ENCODE data around the gene GNG7. TPM values are rescaled to one million over a fixed set of nuclear protein-coding genes. Genes with fewer than 3 reads are reported as not detected.
"Not testable (repeated sequence)": the region's sequence is repeated elsewhere in the genome, so short reads cannot be mapped to it uniquely, and the experiment has no call there.

The GNG7 gene
- polyA plus RNA-seq, 3 donors = 2.8 to 4.0 (median 2.9) TPM

GRCh38 chr19:2636897-2637683 is 65.4 kb downstream of the GNG7 start:
- H3K27ac ChIP-seq (ENCODE audit: low read depth, low read length) = no peak overlapping the region
- WGBS, 3 donors = 21 to 22% (median 22%) methylated on average over 36 to 37 of the region's 37 CpGs

- 70 to 77% (median 74%) methylated on average over 10 of the region's 10 CpGs for WGBS, 3 donors
- no peak overlapping the region for H3K27ac ChIP-seq (ENCODE audit: low read depth, low read length)
Observed at GRCh38 chr19:2636141-2636896, 66.2 kb downstream of the GNG7 start.

- 45 to 77% (median 62%) methylated on average over 9 of the region's 9 CpGs for WGBS, 3 donors
- no peak overlapping the region for H3K27ac ChIP-seq (ENCODE audit: low read depth, low read length)
Observed at GRCh38 chr19:2634960-2635359, 67.5 kb downstream of the GNG7 start.

GRCh38 chr19:2634228-2634951 is 68.1 kb downstream of the GNG7 start:
- no peak overlapping the region for H3K27ac ChIP-seq (ENCODE audit: low read depth, low read length)
- 35 to 54% (median 40%) methylated on average over 28 of the region's 28 CpGs for WGBS, 3 donors

- WGBS, 3 donors = 70 to 91% (median 79%) methylated on average over 12 of the region's 12 CpGs
- H3K27ac ChIP-seq (ENCODE audit: low read depth, low read length) = no peak overlapping the region
Observed at GRCh38 chr19:2633693-2634075, 68.8 kb downstream of the GNG7 start.

- WGBS, 3 donors = 85 to 90% (median 90%) methylated on average over 4 of the region's 4 CpGs
- no peak overlapping the region for H3K27ac ChIP-seq (ENCODE audit: low read depth, low read length)
Observed at GRCh38 chr19:2631213-2631821, 71.2 kb downstream of the GNG7 start.

GRCh38 chr19:2630352-2631001 is 72.0 kb downstream of the GNG7 start:
- WGBS, 3 donors = 94 to 98% (median 94%) methylated on average over 6 of the region's 6 CpGs
- no peak overlapping the region for H3K27ac ChIP-seq (ENCODE audit: low read depth, low read length)

- WGBS, 3 donors = 51 to 80% (median 54%) methylated on average over 16 of the region's 16 CpGs
- H3K27ac ChIP-seq (ENCODE audit: low read depth, low read length) = no peak overlapping the region
Observed at GRCh38 chr19:2629491-2630351, 72.8 kb downstream of the GNG7 start.

- WGBS, 3 donors = 95 to 96% (median 95%) methylated on average over 8 of the region's 8 CpGs
- H3K27ac ChIP-seq (ENCODE audit: low read depth, low read length) = no peak overlapping the region
Observed at GRCh38 chr19:2628597-2628996, 73.9 kb downstream of the GNG7 start.

GRCh38 chr19:2627855-2628254 is 74.6 kb downstream of the GNG7 start:
- no peak overlapping the region for H3K27ac ChIP-seq (ENCODE audit: low read depth, low read length)
- 63 to 85% (median 79%) methylated on average over 7 of the region's 7 CpGs for WGBS, 3 donors

GRCh38 chr19:2627319-2627829 is 75.1 kb downstream of the GNG7 start:
- no peak overlapping the region for H3K27ac ChIP-seq (ENCODE audit: low read depth, low read length)
- 28 to 41% (median 32%) methylated on average over 17 of the region's 17 CpGs for WGBS, 3 donors

GRCh38 chr19:2625434-2625833 is 77.1 kb downstream of the GNG7 start:
- WGBS, 3 donors = 63 to 74% (median 67%) methylated on average over 9 of the region's 9 CpGs
- H3K27ac ChIP-seq (ENCODE audit: low read depth, low read length) = no peak overlapping the region

- WGBS, 3 donors = 33 to 52% (median 34%) methylated on average over 11 of the region's 11 CpGs
- no peak overlapping the region for H3K27ac ChIP-seq (ENCODE audit: low read depth, low read length)
Observed at GRCh38 chr19:2624537-2625091, 77.9 kb downstream of the GNG7 start.

GRCh38 chr19:2623798-2624197 is 78.7 kb downstream of the GNG7 start:
- no peak overlapping the region for H3K27ac ChIP-seq (ENCODE audit: low read depth, low read length)
- 88 to 93% (median 90%) methylated on average over 12 of the region's 12 CpGs for WGBS, 3 donors

- 75 to 91% (median 79%) methylated on average over 39 to 40 of the region's 40 CpGs for WGBS, 3 donors
- not testable (repeated sequence) for H3K27ac ChIP-seq (ENCODE audit: low read depth, low read length)
Observed at GRCh38 chr19:2622371-2622961, 80.0 kb downstream of the GNG7 start.

GRCh38 chr19:2619076-2619475 is 83.4 kb downstream of the GNG7 start:
- 81 to 88% (median 81%) methylated on average over 6 of the region's 6 CpGs for WGBS, 3 donors
- no peak overlapping the region for H3K27ac ChIP-seq (ENCODE audit: low read depth, low read length)

Data from adipose tissue (tissue), 3 donors.